Urothelium cell line (cell line): ENCODE measurements around the gene GTF3C2.
A peak's percentile ranks its signal among the peaks of the same experiment; 100 is the strongest.

ENCODE experiments used
- DNase-seq: peaks from one replicate; pipeline ENCODE4 v3.0.0; 2011; ENCODE audit warnings: low spot score, mixed read lengths
- FAIRE-seq: peaks from 2 replicates; lab custom pipeline; 2011; peaks lifted over from hg19 to GRCh38; lab: Jason Lieb, UNC

The GTF3C2 gene, protein sequence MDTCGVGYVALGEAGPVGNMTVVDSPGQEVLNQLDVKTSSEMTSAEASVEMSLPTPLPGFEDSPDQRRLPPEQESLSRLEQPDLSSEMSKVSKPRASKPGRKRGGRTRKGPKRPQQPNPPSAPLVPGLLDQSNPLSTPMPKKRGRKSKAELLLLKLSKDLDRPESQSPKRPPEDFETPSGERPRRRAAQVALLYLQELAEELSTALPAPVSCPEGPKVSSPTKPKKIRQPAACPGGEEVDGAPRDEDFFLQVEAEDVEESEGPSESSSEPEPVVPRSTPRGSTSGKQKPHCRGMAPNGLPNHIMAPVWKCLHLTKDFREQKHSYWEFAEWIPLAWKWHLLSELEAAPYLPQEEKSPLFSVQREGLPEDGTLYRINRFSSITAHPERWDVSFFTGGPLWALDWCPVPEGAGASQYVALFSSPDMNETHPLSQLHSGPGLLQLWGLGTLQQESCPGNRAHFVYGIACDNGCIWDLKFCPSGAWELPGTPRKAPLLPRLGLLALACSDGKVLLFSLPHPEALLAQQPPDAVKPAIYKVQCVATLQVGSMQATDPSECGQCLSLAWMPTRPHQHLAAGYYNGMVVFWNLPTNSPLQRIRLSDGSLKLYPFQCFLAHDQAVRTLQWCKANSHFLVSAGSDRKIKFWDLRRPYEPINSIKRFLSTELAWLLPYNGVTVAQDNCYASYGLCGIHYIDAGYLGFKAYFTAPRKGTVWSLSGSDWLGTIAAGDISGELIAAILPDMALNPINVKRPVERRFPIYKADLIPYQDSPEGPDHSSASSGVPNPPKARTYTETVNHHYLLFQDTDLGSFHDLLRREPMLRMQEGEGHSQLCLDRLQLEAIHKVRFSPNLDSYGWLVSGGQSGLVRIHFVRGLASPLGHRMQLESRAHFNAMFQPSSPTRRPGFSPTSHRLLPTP

DNA sequence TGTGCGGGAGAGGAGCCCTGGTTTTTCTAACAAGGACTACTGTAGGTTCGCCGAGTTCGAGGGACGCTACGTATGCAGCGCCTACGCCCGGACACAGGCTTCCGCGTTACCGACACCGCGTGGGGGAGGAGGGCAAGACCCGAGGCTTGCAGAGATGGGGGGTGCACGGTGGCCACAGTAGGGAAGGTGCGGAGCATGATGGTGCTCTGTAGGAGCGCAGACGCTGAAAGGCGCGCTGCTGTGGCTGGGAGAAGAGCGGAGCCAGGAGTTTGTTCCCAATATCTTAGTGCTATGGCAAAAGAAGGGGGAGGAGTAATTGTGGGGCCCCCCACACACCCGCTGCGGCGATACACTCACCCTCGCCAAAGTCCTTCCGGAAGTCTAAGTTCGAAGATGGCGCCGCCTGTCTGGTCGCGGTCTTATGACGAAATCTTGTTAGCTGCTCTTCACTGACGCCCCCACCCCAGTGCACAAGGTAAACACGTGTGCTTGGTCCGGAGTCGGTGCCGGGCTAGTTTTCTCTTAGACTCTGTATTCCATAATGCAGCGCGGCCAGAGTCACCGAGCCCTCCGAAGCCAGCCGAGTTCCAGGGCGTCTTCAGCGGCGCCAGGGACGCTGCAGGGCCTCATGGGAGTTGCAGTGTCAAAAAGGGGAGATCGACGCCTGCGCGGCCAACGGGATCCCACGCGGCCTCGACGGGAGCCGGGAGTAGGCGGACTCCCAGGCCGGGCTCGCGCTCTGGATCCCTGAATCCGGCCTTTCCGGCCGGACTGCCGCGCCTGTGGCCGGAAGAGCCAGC, at the start of gene GTF3C2:
GTF3C2 (minus strand) TSS at position 383 of the 800 bp plus-strand sequence. CDS start 13,210 bp downstream, outside the sequence.
- DNase-seq (peak; percentile 98), FAIRE-seq (no peak)

DNA sequence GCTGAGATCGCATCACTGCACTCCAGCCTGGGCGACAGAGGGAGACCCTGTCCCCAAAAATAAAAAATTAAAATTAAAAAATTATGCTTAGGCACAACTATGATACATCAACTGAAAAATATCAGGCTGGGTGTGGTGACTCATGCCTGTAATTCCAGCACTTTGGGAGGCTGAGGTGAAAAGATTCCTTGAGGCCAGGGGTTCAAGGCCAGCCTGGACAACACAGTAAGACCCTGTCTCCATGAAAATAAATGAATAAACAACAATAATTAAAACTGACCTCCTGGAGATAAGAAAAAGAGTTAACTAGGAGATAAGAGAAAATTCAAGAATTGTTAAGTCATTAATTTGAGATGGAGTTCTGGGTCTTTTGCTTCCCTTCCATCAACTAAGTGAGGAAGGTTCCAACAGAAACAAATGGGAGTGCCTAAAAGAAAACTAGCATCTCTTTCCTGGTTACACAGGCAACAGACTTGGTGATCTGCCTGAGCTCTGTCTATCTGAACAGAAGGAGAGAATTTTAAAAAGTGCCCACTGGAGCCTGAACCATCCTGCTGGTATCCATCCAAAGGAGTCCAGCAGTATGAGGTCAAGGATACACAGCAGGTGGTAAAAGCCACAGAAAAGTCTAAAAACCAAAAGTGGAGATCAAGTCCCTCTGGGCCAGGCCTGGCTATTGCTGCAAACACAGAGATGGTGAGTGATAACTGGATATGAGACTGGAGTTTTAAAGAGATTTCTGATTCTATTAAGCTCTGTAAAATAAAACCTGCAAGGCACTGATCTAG, 44.0 kb upstream of the GTF3C2 start:
- FAIRE-seq, result no peak

DNA sequence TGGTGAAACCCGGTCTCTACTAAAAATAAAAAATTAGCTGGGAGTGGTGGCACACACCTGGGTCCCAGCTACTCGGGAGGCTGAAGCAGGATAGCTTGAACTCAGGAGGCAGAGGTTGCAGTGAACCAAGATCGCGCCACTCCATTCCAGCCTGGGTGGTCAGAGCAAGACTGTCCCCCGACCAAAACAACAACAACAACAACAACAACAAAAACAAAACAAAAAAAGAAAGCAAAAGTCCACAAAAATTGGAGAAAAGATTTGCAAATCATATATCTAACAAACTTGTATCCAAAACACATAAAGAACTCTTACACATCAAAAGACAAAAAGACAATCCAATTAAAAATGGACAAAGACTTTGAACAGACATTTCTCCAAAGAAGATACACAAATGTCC, 42.4 kb upstream of the GTF3C2 start:
- no peak for DNase-seq
- FAIRE-seq, result no peak

More for the DNA sequence above, 44.0 kb upstream of the GTF3C2 start:
- DNase-seq, result no peak

DNA sequence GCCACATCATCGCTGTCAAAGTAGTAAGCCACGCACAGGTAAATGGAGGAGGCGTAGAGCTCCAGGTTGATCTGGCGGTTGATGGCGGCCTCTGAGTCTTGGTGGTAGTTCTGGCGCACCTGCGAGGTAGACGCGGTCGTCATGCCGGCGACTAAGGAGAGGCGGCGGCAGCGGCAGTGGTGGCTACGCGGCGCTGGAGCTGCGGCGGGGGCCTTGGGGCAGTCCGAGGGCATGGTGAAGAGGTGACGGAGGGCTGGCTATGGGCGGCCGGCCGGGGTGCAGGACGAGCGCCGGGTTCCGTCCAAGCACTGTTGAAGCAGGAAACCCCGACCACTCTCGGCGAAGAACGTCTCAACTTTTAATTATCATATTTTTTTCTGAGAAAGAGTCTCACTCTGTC, 36.7 kb upstream of the GTF3C2 start:
- FAIRE-seq (no peak), DNase-seq (no peak)

DNA sequence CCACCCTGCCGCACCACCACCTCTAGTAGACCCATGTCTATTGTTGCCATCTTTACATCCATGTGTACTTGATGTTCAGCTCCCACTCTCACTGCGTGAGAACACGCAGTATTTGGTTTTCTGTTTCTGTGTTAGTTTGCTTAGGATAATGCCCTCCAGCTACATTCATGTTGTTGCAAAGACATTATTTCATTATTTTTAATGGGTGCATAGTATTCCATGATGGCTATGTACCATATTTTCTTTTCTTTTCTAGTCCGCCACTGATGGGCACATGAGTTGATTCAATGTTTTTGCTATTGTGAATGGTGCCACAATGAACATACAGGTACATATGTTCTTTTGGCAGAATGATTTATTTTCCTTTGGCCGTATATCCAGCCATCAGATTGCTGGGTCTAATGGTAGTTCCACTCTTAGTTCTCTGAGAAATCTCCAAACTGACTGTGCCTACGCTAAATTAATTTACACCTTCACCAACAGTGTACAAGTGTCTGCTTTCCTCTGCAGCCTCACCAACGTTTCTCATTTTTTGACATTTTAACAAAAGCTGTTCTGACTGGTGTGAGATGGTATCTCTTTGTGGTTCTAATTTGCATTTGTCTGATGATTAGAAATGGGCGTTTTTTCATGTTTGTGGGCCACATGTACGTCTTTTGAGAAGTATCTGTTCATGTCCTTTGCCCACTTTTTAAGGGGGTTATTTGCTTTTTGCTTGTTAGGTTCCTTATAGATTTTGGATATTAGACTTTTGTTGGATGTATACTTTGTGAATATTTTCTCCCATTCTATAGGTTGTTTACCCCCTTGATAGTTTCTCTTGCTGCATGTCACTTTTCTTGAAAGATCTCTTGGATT, 34.5 kb upstream of the GTF3C2 start:
- FAIRE-seq, result no peak
- DNase-seq, result no peak

DNA sequence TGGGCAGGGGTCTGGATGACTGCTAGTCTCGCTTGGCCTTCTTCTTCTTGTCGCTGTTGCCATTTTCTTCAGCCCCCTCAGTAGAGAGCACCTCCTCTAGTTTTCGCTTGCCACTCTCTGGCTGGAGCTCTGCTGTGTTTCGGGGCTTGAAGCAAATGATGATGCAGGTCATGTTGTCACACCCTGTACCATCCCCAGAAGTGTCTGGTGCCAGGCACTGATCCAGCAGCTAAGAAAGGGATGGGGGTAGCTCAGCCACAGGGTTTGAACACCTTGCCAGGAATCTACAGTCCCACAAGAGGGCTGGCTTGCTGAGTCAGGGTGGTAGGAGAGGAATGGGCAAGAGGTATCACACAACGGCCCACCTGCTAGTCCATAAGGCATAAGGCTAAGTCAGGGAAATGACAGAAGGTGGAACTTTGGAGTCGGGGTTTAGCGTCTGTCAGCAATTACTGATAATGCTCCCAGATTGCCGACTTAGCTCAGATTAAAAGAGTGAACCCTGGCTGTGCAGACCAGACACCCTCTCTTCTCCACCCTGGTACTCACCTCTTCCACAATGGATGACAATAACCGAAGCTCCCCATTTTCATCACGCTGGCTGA, 25.1 kb upstream of the GTF3C2 start:
- DNase-seq (no peak), FAIRE-seq (peak; percentile 13)

DNA sequence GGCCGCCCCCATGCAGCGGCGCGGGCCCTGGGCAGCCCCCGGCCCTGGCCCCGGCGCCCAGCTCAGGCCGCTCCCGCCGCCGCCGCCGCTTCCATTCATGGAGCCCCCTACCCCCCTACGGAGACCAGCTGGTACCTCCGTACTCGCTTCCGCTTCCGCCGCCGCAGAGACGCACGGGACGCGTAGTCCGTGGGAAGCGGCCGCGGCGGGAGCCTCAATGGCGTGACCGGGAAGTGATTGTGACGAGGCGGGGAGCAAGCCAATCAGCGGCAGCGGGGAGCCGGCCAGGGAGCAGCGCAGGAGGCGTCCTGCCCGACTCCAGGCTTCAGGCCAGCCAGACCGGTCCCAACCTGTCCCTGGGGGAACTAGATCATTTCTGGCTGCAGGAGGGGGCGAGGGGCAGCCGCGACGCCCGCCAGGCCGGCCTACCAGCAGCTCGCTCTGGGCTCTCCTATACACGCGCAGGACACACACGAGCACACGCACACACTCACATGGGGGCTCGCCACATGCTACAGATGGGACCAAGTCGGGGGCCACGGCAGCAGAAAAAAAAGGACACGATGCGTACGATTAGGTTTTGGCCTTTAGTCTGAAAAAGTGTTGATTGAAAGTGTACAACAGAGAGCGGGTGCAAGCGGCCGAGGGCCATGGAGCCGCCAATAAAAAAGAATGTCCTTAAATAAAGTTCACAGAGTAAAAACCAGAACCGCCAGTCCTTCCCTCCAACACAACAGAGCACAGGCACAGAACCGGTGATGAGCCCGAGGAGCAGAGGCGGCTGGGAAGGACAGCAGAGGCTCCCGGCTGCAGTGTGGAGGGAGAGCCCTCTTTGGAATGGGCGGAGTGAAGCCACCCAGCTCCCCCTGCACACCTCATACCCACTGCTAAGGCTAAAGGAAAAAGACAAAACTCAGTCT, 24.3 kb upstream of the GTF3C2 start, which contains the start of gene ZNF513:
ZNF513 (minus strand) TSS at position 109 of the 920 bp plus-strand sequence. CDS start 208 bp downstream, outside the sequence.
- DNase-seq, result no peak
- FAIRE-seq, result no peak

DNA sequence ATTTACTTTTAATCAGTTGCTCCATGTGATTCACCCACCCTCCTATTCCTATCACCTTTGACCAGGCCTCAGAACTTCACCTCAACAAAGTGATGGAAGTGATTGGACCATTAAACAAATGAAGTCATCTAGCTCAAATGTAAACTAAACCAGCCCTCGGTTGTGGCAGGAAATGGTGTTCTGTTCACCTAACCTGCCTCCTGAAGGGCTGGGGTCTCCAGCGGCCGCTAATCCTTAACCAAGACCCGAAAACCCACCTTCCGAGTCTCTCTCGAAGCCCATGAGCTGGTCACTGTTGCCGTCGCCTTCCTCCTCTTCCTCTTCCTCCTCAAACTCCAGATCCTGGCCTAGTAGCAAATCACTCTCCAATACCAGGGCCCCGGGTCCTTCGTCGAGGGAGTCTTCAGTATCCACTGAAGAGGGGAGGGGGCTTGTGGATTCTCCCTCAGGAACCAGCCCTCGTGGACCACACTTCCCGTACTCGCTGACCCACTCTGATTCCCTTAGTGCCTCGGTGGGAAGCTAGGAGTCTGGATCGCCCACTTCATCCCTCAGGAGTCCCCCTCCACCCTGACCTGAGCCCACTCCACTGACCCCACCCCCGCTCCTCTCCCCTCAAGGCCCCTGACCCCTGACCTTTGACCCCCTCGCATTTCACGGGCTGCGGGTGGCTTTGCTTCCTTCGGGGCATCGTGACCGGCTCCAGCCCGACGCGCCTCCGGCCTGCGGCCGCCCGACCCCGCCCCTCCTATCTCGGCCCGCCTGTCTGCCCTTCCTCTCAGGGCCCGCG, 23.5 kb upstream of the GTF3C2 start:
- DNase-seq (no peak), FAIRE-seq (no peak)

DNA sequence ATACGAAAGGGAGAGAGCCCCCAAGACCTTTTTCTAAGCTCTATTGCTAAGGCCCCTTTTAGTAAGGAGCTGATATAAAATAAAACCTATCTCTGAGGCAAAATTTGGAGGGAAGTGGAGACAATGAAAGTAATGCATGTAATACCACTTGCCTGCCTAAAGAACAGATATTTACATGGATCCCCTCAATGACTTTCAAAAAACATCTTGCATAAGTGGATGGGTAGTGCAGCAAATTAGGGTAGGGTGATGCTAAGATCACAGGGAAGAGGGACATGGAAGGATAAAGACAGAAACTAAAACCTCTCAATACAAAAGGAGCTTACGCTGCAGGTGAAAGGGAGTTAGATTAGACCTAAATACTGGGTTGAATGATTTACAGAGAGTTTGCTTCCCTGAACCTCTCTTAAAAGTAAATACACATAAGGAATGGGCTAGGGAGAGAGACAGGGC, 22.8 kb upstream of the GTF3C2 start:
- FAIRE-seq, result no peak

DNA sequence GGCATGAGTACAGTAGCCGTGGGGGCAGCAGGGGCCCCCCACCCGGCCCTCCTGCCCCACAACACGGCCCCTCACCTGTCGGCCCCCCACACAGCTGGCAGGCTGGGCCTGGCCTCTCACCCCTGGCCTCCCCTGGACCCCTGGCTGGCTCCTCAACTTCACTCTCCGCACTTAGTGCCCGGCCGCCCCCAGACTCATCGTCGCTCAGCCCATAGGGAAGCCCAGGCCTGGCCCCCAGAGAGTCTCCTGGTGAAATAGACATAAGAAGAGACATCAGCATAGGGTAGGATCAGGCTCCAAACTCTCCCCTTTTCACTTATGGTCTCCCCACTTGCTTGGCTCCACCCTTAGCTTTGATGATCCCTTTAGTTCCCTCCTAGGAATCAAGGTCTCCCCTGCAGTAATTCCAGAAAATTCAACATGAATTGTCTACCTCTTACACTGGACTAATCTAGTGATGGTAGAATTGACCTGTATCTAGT, 22.3 kb upstream of the GTF3C2 start:
- FAIRE-seq (no peak), DNase-seq (no peak)

More for the DNA sequence above, 22.8 kb upstream of the GTF3C2 start:
- DNase-seq, result no peak

DNA sequence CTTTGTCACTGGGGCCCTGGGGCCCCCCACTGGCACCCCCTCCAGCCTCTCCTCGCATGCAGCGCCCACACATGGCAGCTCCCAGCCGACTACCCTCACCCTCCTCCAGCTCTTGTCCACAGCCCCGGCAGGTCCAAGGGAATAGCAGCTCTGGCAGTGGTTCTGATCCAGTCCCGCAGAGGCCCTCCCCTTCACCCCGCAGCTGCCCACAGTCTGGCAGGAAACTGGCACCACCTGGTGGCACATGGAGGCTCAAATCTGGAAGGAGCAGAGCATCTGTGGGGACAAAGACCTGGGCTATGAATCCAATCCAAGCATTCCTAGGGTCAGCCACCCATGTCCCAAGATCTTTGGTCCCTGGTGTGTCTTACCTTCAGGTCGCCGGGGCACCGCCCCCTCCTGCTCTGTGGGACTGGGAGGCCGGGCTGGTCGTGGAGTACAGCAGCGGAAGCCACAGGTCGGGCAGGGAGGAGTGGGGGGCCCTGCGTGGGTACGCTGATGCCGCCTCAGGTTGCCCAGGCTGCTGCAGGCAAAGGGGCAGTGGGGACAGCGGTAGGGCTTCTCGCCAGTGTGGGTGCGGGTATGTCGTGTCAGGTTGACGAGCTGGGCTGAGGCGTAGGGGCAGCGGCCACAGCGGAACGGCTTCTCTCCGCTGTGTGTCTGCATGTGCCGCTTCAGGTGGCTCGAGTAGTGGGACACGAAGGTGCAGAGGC, 21.7 kb upstream of the GTF3C2 start:
- DNase-seq (no peak), FAIRE-seq (no peak)

DNA sequence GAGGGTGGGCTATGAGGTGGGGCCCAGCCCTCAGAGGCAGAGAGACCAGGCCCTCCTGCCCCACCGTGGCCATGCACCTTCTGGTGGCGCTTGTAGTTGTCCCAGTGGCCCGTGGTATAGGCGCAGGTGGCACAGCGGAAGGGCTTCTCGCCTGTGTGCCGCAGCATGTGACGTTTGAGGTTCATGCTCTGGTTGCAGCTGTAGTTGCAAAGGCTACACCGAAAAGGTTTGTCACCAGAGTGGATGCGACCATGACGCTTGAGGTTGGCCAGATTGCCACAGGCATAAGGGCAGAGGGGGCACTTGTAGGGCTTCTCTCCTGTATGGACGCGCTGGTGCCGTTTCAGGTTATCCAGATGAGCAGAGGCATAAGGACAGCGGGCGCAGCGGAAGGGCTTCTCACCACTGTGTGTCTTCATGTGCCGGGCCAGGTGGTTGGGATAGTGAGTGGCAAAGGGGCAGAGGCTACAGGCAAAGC, 21.1 kb upstream of the GTF3C2 start:
- no peak for FAIRE-seq
- DNase-seq, result no peak

DNA sequence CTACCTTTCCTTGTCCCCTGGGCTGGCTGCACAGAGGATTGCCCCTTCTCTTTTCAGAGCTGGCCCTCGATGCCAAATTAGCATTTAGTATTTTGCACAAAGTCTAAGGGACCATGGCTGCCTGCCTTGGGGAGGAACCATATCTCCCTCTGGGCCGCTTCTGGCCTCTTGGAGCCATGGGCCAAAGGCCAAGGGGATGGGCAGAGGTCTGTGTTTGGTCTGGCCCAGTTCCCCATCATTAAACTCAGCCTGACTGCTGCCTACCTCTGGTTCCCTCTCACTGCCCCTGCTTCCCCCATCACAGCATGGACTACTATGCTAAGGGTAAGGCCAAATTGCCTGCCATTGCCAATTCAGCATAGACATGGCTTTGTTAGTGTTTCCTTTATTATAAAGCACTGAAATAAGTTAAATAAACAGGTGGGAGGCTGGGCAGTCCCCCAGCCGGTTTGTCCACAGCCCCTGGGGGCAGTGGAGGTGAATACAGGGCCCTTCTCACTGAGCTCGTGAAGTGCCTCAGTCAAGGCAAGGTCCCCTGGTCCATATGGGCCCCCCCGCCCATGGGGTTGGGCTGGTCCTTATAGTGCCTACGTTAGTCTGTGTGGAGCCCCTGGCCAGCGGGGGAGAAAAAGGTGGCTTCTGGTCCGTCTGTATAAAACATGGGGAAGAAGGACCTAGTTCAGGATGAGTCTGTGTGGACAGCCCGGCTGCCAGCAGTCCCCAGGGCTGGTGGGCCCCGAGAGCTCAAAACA, 20.5 kb upstream of the GTF3C2 start:
- DNase-seq (no peak), FAIRE-seq (no peak)

DNA sequence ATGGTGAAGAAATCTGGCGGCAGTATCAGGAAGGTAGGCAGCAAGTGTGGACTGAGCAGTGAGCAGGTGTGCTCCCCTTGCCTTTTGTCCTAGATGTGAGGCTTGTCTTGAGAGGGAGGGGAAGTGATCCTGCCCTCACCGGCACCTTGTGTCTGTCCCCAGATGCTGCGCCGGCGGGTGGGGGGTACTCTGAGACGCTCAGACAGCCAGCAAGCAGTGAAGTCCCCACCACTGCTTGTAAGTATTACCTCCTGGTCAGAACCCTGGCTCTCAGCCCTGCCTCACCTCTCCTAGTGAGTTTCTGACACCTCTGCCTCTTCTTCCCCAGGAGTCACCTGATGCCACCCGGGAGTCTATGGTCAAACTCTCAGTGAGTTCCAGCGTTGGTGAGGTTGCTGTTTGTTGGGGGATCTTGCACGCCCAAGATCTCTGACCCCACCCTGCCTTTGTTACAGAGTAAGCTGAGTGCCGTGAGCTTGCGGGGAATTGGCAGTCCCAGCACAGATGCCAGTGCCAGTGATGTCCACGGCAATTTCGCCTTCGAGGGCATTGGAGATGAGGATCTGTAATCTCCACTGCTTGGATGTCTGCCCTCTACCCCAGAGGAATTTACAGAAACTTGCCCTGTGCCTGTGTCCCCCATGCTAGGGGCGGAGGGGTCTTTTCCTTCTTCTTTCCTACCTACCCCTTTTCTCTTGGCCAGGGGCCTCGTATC, 19.7 kb upstream of the GTF3C2 start:
- DNase-seq (no peak), FAIRE-seq (no peak)
